H9 (cell line): ENCODE data around the gene PPP2R3A. TPM values are rescaled to one million over a fixed set of nuclear protein-coding genes. Genes with fewer than 3 reads are reported as not detected.

ENCODE experiments used
- DNase-seq: peaks from one replicate; pipeline ENCODE4 v3.0.0-alpha.2; 2017
- H2AFZ ChIP-seq: one replicate; pipeline ENCODE4 v1.6.1; 2013; ENCODE audit warnings: mild to moderate bottlenecking, low read length, control low read depth, moderate library complexity
- H2AK5ac ChIP-seq: 2 replicates; pipeline ENCODE4 v1.6.1; 2013; ENCODE audit warnings: low read length, control low read depth, mixed read lengths; ENCODE audit not compliant: insufficient read length
- H2BK120ac ChIP-seq: one replicate; pipeline ENCODE4 v1.6.1; 2013; ENCODE audit warnings: low read depth, mild to moderate bottlenecking, low read length, control low read depth, inconsistent platforms; ENCODE audit not compliant: poor library complexity, severe bottlenecking
- H2BK12ac ChIP-seq: 2 replicates; pipeline ENCODE4 v1.6.1; 2013; ENCODE audit warnings: low read length, control low read depth, mixed read lengths, low read depth; ENCODE audit not compliant: insufficient read length
- H2BK15ac ChIP-seq: 2 replicates; pipeline ENCODE4 v1.6.1; 2013; ENCODE audit warnings: low read depth, low read length, control low read depth
- H2BK20ac ChIP-seq: one replicate; pipeline ENCODE4 v1.6.1; 2013; ENCODE audit warnings: low read depth, mild to moderate bottlenecking, low read length, control low read depth, inconsistent platforms; ENCODE audit not compliant: poor library complexity, severe bottlenecking
- H2BK5ac ChIP-seq: 2 replicates; pipeline ENCODE4 v1.6.1; 2013; ENCODE audit warnings: low read length, control low read depth, mixed read lengths; ENCODE audit not compliant: insufficient read length
- H3K14ac ChIP-seq: 2 replicates; pipeline ENCODE4 v1.6.1; 2013; ENCODE audit warnings: low read length, control low read depth; ENCODE audit not compliant: insufficient read depth
- H3K18ac ChIP-seq: 2 replicates; pipeline ENCODE4 v1.6.1; 2013; ENCODE audit warnings: low read depth, mild to moderate bottlenecking, mixed read lengths, low read length, control low read depth; ENCODE audit not compliant: insufficient read length
- H3K23ac ChIP-seq: 2 replicates; pipeline ENCODE4 v1.6.1; 2013; ENCODE audit warnings: low read length, control low read depth, mixed read lengths, low read depth; ENCODE audit not compliant: insufficient read length
- H3K23me2 ChIP-seq: 2 replicates; pipeline ENCODE4 v1.6.1; 2013; ENCODE audit warnings: low read depth, mild to moderate bottlenecking, mixed read lengths, low read length, control low read depth; ENCODE audit not compliant: insufficient read length, poor library complexity, severe bottlenecking
- H3K27ac ChIP-seq: 2 replicates; pipeline ENCODE4 v1.5.1; 2013; ENCODE audit warnings: low read length, control low read depth, mixed read lengths, low read depth; ENCODE audit not compliant: insufficient read length
- H3K27me3 ChIP-seq: 2 replicates; pipeline ENCODE4 v1.6.1; 2013; ENCODE audit warnings: low read length, control low read depth, inconsistent platforms; ENCODE audit not compliant: insufficient read depth
- H3K4ac ChIP-seq: 2 replicates; pipeline ENCODE4 v1.6.1; 2013; ENCODE audit warnings: low read depth, mild to moderate bottlenecking, control low read depth, inconsistent platforms, low read length, moderate library complexity
- H3K4me1 ChIP-seq: 2 replicates; pipeline ENCODE4 v1.6.1; 2013; ENCODE audit warnings: low read length, control low read depth, inconsistent platforms; ENCODE audit not compliant: insufficient read depth
- H3K4me2 ChIP-seq: 2 replicates; pipeline ENCODE4 v1.6.1; 2013; ENCODE audit warnings: low read length, control low read depth, mixed read lengths; ENCODE audit not compliant: insufficient read length, insufficient read depth
- H3K56ac ChIP-seq: 2 replicates; pipeline ENCODE4 v1.6.1; 2013; ENCODE audit warnings: low read depth, mild to moderate bottlenecking, mixed read lengths, low read length, control low read depth; ENCODE audit not compliant: insufficient read length
- H3K79me1 ChIP-seq: 2 replicates; pipeline ENCODE4 v1.6.1; 2013; ENCODE audit warnings: low read depth, mild to moderate bottlenecking, moderate library complexity, low read length, control low read depth, inconsistent platforms; ENCODE audit not compliant: insufficient read depth, poor library complexity, severe bottlenecking
- H3K79me2 ChIP-seq: 2 replicates; pipeline ENCODE4 v1.6.1; 2013; ENCODE audit warnings: low read length, control low read depth, inconsistent platforms; ENCODE audit not compliant: insufficient read depth
- H3K9ac ChIP-seq: 2 replicates; pipeline ENCODE4 v1.6.1; 2013; ENCODE audit warnings: low read length, control low read depth, mixed read lengths; ENCODE audit not compliant: insufficient read length; ENCODE audit errors: extremely low read depth
- H3K9me3 ChIP-seq: one replicate; pipeline ENCODE4 v1.6.1; 2013; ENCODE audit warnings: low read depth, low read length, inconsistent platforms; ENCODE audit not compliant: control insufficient read depth
- H3T11ph ChIP-seq: one replicate; pipeline ENCODE4 v1.6.1; 2013; ENCODE audit warnings: mild to moderate bottlenecking, low read length, control low read depth, inconsistent platforms
- H4K20me1 ChIP-seq: one replicate; pipeline ENCODE4 v1.6.1; 2013; ENCODE audit not compliant: control insufficient read depth, insufficient read length, insufficient read depth
- H4K5ac ChIP-seq: 2 replicates; pipeline ENCODE4 v1.6.1; 2013; ENCODE audit warnings: low read depth, mild to moderate bottlenecking, mixed read lengths, low read length, control low read depth; ENCODE audit not compliant: insufficient read length
- H4K8ac ChIP-seq: replicated peaks from 2 replicates; pipeline ENCODE4 v1.6.1; 2013; ENCODE audit warnings: low read length, control low read depth, mixed read lengths, low read depth; ENCODE audit not compliant: insufficient read length
- H4K91ac ChIP-seq: 2 replicates; pipeline ENCODE4 v1.6.1; 2013; ENCODE audit warnings: low read depth, mild to moderate bottlenecking, moderate library complexity, mixed read lengths, low read length, control low read depth; ENCODE audit not compliant: insufficient read length
- H3K27ac Mint-ChIP-seq, 3 experiments: 2 replicates in 2 of 3; 3 replicates in 1 of 3; pipeline ENCODE4 v1.8.0; 2020 to 2021; ENCODE audit warnings: mixed read lengths in 3 of 3, mild to moderate bottlenecking in 1 of 3, moderate library complexity in 1 of 3
- H3K27me3 Mint-ChIP-seq: 2 replicates; pipeline ENCODE4 v1.8.0; 2021; ENCODE audit warnings: low read depth, mild to moderate bottlenecking, moderate library complexity, mixed read lengths
- H3K36me3 Mint-ChIP-seq, 3 experiments: 2 replicates in 2 of 3; 3 replicates in 1 of 3; pipeline ENCODE4 v1.8.0; 2020 to 2021; ENCODE audit warnings: low read depth in 3 of 3, mixed read lengths in 3 of 3; ENCODE audit not compliant: insufficient read depth in 1 of 3
- H3K4me1 Mint-ChIP-seq, 2 experiments: 2 replicates each; pipeline ENCODE4 v1.8.0; 2020; ENCODE audit warnings: mixed read lengths in 2 of 2
- H3K4me3 Mint-ChIP-seq, 2 experiments: 2 replicates in 1 of 2; 3 replicates in 1 of 2; pipeline ENCODE4 v1.8.0; 2020 to 2021; ENCODE audit warnings: mild to moderate bottlenecking in 2 of 2, mixed read lengths in 2 of 2, moderate library complexity in 1 of 2
- H3K9me3 Mint-ChIP-seq, 2 experiments: 2 replicates in 1 of 2; 3 replicates in 1 of 2; pipeline ENCODE4 v1.8.0; 2020; ENCODE audit warnings: mild to moderate bottlenecking in 2 of 2, mixed read lengths in 2 of 2, moderate library complexity in 1 of 2
- CTCF ChIP-seq: fragments of 200-600 bp; sonication (generic); conservative IDR thresholded peaks from 3 replicates; pipeline ENCODE4 v1.8.0; 2021; ENCODE audit warnings: antibody characterized with exemption, mild to moderate bottlenecking
- WGBS: extraction: QIAGEN DNeasy Blood & Tissue Kit; methylation state at CpG from one replicate; pipeline ENCODE4 v1.1.7; 2013; ENCODE audit warnings: missing lambda C conversion rate, low lambda C conversion rate, mixed read lengths; ENCODE audit not compliant: insufficient read length; ENCODE audit errors: extremely low coverage; 5-methylcytosine and 5-hydroxymethylcytosine counted together
- total RNA-seq: library from RNA; stranded (reverse); gene quantifications from 2 replicates; pipeline ENCODE4 v1.2.1, GENCODE V29; 2021

Gene PPP2R3A
- total RNA-seq, 1 experiment from 2014 or later: 12.4 TPM

GRCh38 chr3:136149667-136150066 lies 184.1 kb downstream of the PPP2R3A start:
- Histone ChIP-seq H2AK5ac (no peak overlapping the region), H4K8ac (no peak overlapping the region), H2BK5ac (no peak overlapping the region), H2BK12ac (no peak overlapping the region), H3K18ac (no peak overlapping the region), H3K79me1 (peaks cover 3% of the 10 kb centered on the region), H3K9ac (no peak overlapping the region), H3T11ph (no peak overlapping the region), H3K23me2 (no peaks in the 10 kb centered on the region), H3K27ac (no peak overlapping the region), H2AFZ (no peak overlapping the region), H2BK15ac (no peak overlapping the region), H3K23ac (no peak overlapping the region), H3K27me3 (no peaks in the 10 kb centered on the region), H3K56ac (no peak overlapping the region), H2BK120ac (no peak overlapping the region), H3K9me3 (no peaks in the 10 kb centered on the region), H3K14ac (no peak overlapping the region), H3K4me1 (no peaks in the 10 kb centered on the region), H3K4ac (no peak overlapping the region), H3K79me2 (peaks cover 2% of the 10 kb centered on the region; the same call in 1 of the 2 replicates), H4K20me1 (no peaks in the 10 kb centered on the region), H2BK20ac (no peak overlapping the region), H4K5ac (no peak overlapping the region), H4K91ac (no peak overlapping the region), H3K4me2 (no peak overlapping the region)
- no peak for DNase-seq
- H3K4me1 Mint-ChIP-seq: no peaks in the 10 kb centered on the region
- H3K9me3 Mint-ChIP-seq: no peaks in the 10 kb centered on the region
- H3K27me3 Mint-ChIP-seq: no peaks in the 10 kb centered on the region; the same call in 1 of the 2 replicates
- H3K27ac Mint-ChIP-seq: peak overlapping the region in 1 of 3 experiments; percentile 89; a peak in 1 of 7 replicates
- no peak for TF ChIP-seq CTCF
- H3K4me3 Mint-ChIP-seq: no peak overlapping the region
- no CpG with 5 or more reads among the region's 3 CpGs for WGBS
- peaks cover 14 to 23% (median 23%) of the 10 kb centered on the region in 3 experiments; a peak in 6 of 7 replicates for H3K36me3 Mint-ChIP-seq
